Measurements from ENCODE around the gene FAM228B.
A peak's percentile ranks its signal among the peaks of the same experiment; 100 is the strongest.
"Not testable (repeated sequence)": the region's sequence is repeated elsewhere in the genome, so short reads cannot be mapped to it uniquely, and the experiment has no call there.

The FAM228B gene

GRCh38 chr2:24117902-24118301, 5.4 kb upstream of the FAM228B start:
- TF ChIP-seq ZFX (IDR thresholded peaks at IDR 0.05; ENCODE audit: borderline replicate concordance) (no peak), CTCF (IDR thresholded peaks at IDR 0.05) (no peak)
- no peak overlapping the region for H3K27ac ChIP-seq

DNA sequence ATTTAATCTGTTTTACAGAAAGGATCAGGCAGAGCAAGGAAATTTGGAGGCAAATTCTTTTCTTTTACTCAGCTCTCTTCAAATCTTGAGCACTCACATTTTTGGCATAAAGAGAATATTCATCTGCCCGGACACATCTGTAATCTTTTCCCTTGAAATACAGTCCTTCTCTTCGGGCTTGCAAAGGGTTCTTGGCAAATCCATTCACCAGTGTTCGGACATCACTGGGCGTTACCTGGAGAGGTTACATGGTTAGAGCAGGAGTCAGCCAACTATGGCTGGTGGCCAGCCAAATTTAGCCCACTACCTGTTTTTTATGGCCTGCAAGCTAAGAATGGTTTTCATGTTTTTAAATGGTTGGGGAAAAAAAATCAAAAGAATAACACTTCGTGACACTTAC, 2.2 kb upstream of the FAM228B start:
- H3K27ac ChIP-seq = no peak overlapping the region
- no peak for TF ChIP-seq ZFX (IDR thresholded peaks at IDR 0.05; ENCODE audit: borderline replicate concordance)

- H3K27ac ChIP-seq = no peak overlapping the region
- TF ChIP-seq CTCF (IDR thresholded peaks at IDR 0.05) (no peak), ZFX (IDR thresholded peaks at IDR 0.05; ENCODE audit: borderline replicate concordance) (no peak)
These were observed 1.8 kb upstream of the FAM228B start for GRCh38 chr2:24121469-24121868.

- TF ChIP-seq CTCF (IDR thresholded peaks at IDR 0.05) = no peak
- TF ChIP-seq ZFX (IDR thresholded peaks at IDR 0.05; ENCODE audit: borderline replicate concordance) = no peak
- peak overlapping the region; percentile 85 for H3K27ac ChIP-seq
These were observed 689 bp upstream of the FAM228B start for GRCh38 chr2:24122366-24123194.

GRCh38 chr2:24123922-24124580, 782 bp downstream of the FAM228B start:
- TF ChIP-seq ZFX (IDR thresholded peaks at IDR 0.05; ENCODE audit: borderline replicate concordance) = no peak
- TF ChIP-seq CTCF (IDR thresholded peaks at IDR 0.05) = no peak
- H3K27ac ChIP-seq = peak overlapping the region; percentile 85

- no peak overlapping the region for H3K27ac ChIP-seq
- no peak for TF ChIP-seq CTCF (IDR thresholded peaks at IDR 0.05)
- TF ChIP-seq ZFX (IDR thresholded peaks at IDR 0.05; ENCODE audit: borderline replicate concordance) = no peak
These were observed 2.7 kb downstream of the FAM228B start for GRCh38 chr2:24125956-24126355.

DNA sequence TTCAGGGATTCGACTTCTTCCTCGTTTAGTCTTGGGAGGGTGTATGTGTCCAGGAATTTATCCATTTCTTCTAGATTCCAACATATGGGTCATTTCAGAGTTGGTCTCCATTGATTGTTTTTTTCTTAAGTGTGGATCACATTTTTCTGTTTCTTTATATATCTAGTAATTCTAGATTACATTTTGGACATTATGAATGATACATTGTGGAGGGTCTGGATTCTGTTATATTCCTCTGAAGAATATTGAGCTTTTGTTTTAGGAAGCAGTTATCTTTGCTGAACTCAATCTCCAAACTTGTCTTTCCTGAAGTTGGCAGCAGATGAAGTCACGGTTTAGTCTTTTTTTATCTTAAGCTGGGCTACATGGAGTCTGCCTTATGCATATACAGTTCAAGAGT, 9.3 kb downstream of the FAM228B start:
- no peak overlapping the region for H3K27ac ChIP-seq
- no peak for TF ChIP-seq CTCF (IDR thresholded peaks at IDR 0.05)
- TF ChIP-seq ZFX (IDR thresholded peaks at IDR 0.05; ENCODE audit: borderline replicate concordance) = no peak

GRCh38 chr2:24140305-24140704, 17.0 kb downstream of the FAM228B start:
- not testable (repeated sequence) for H3K27ac ChIP-seq
